ENCODE results near the gene LZTS3. TPM values are rescaled to one million over a fixed set of nuclear protein-coding genes. Genes with fewer than 3 reads are reported as not detected.
"Not testable (repeated sequence)": the region's sequence is repeated elsewhere in the genome, so short reads cannot be mapped to it uniquely, and the experiment has no call there.

The LZTS3 gene
- polyA plus RNA-seq, 3 donors: 0.05 to 0.45 TPM; not detected in 1

DNA sequence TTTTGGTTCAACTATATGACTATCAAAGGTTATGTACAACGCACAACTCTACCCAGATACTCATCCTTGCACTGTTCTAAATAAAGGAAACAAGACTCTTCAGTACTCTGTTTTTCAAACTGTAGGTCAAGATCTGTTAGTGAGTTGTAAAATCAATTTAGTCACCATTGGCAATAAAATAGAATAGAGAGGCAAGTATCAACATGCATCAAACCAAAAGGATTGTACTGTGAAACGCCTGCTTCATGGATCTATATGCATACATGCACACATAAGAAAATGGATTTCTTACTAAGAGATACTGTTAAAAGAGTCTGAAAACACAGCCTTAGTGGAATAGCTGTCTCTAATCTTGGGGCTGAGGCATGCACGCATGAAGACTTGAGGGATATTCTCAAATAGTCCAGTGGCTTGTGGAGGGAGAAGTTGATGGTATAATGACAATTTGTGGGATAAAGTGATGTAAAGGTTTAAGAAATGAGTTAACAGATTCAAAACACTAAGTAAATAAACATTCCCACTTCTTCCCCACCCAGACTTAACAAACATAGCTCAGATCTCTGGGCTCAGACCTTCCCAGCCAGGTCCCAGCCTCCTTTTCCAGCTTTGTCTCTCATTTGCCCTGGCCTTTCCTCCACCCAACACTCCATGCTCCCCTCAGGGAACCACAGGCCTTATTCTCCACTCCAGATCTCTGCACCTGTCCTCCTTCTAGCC is 10.7 kb upstream of the LZTS3 start:
- Histone ChIP-seq H3K9ac (ENCODE audit: insufficient read depth, low read length, poor library complexity, severe bottlenecking) (no peak overlapping the region), H3K27ac (ENCODE audit: low read depth in 1 of 2, low read length in 2 of 2) (no peak overlapping the region), H3K27me3 (ENCODE audit: control insufficient read depth in 2 of 2, insufficient read depth in 2 of 2, low read length in 2 of 2) (no peaks in the 10 kb centered on the region), H4K20me1 (ENCODE audit: insufficient read depth, low read length) (no peaks in the 10 kb centered on the region), H2AFZ (ENCODE audit: insufficient read depth, low read depth, low read length, poor library complexity, severe bottlenecking) (no peak overlapping the region), H3K4me1 (ENCODE audit: control insufficient read depth in 1 of 2, insufficient read depth in 2 of 2, low read length in 2 of 2) (no peaks in the 10 kb centered on the region), H3K4me3 (replicated peaks in 1 of 3; ENCODE audit: low read depth in 2 of 3, low read length in 3 of 3) (no peak overlapping the region), H3K36me3 (replicated peaks in 1 of 2; ENCODE audit: control insufficient read depth in 1 of 2, insufficient read depth in 2 of 2, low read length in 2 of 2) (peaks cover 3 to 4% of the 10 kb centered on the region in 2 donors), H3K9me3 (replicated peaks in 1 of 2; ENCODE audit: control insufficient read depth in 1 of 2, insufficient read depth in 1 of 2, low read length in 2 of 2) (no peaks in the 10 kb centered on the region), H3K79me2 (ENCODE audit: insufficient read depth, low read length) (no peaks in the 10 kb centered on the region), H3K4me2 (replicated peaks; ENCODE audit: extremely low read depth, low read length, poor library complexity, severe bottlenecking) (no peak overlapping the region)
- no CpG with 5 or more reads among the region's 3 CpGs for WGBS (ENCODE audit: insufficient coverage)
- TF ChIP-seq, protein P1, sequence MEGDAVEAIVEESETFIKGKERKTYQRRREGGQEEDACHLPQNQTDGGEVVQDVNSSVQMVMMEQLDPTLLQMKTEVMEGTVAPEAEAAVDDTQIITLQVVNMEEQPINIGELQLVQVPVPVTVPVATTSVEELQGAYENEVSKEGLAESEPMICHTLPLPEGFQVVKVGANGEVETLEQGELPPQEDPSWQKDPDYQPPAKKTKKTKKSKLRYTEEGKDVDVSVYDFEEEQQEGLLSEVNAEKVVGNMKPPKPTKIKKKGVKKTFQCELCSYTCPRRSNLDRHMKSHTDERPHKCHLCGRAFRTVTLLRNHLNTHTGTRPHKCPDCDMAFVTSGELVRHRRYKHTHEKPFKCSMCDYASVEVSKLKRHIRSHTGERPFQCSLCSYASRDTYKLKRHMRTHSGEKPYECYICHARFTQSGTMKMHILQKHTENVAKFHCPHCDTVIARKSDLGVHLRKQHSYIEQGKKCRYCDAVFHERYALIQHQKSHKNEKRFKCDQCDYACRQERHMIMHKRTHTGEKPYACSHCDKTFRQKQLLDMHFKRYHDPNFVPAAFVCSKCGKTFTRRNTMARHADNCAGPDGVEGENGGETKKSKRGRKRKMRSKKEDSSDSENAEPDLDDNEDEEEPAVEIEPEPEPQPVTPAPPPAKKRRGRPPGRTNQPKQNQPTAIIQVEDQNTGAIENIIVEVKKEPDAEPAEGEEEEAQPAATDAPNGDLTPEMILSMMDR (IDR thresholded peaks at IDR 0.05): no peak
- Mint-ChIP-seq H3K27ac (peak overlapping the region in 2 of 7 donors; percentile 7 to 31), H3K36me3 (peaks cover 3 to 10% of the 10 kb centered on the region in 2 donors), H3K27me3 (ENCODE audit: low read depth in 3 of 3) (peaks cover 0 to 2% (median 0%) of the 10 kb centered on the region in 3 donors), H3K4me1 (no peaks in the 10 kb centered on the region), H3K9me3 (no peaks in the 10 kb centered on the region), H3K4me3 (no peak overlapping the region)
- no peak for DNase-seq
- intact Hi-C loops (cut with micrococcal nuclease): no loop called here

GRCh38 chr20:3182429-3182828 is 9.1 kb upstream of the LZTS3 start:
- H3K4me2 ChIP-seq (replicated peaks; ENCODE audit: extremely low read depth, low read length, poor library complexity, severe bottlenecking); H3K4me3 ChIP-seq (replicated peaks in 1 of 3; ENCODE audit: low read depth in 2 of 3, low read length in 3 of 3); H3K36me3 ChIP-seq (replicated peaks in 1 of 2; ENCODE audit: control insufficient read depth in 1 of 2, insufficient read depth in 2 of 2, low read length in 2 of 2); H3K9ac ChIP-seq (ENCODE audit: insufficient read depth, low read length, poor library complexity, severe bottlenecking); H3K36me3 Mint-ChIP-seq; H3K4me1 ChIP-seq (ENCODE audit: control insufficient read depth in 1 of 2, insufficient read depth in 2 of 2, low read length in 2 of 2); H3K79me2 ChIP-seq (ENCODE audit: insufficient read depth, low read length); H3K27me3 ChIP-seq (ENCODE audit: control insufficient read depth in 2 of 2, insufficient read depth in 2 of 2, low read length in 2 of 2); H4K20me1 ChIP-seq (ENCODE audit: insufficient read depth, low read length); H3K4me3 Mint-ChIP-seq; intact Hi-C loops (cut with micrococcal nuclease); H3K4me1 Mint-ChIP-seq; H3K27ac ChIP-seq (ENCODE audit: low read depth in 1 of 2, low read length in 2 of 2); H3K27me3 Mint-ChIP-seq (ENCODE audit: low read depth in 3 of 3); H3K9me3 Mint-ChIP-seq; DNase-seq; H3K9me3 ChIP-seq (replicated peaks in 1 of 2; ENCODE audit: control insufficient read depth in 1 of 2, insufficient read depth in 1 of 2, low read length in 2 of 2); H2AFZ ChIP-seq (ENCODE audit: insufficient read depth, low read depth, low read length, poor library complexity, severe bottlenecking): not testable (repeated sequence)
- 100% methylated on average over 1 of the region's 5 CpGs for WGBS (ENCODE audit: insufficient coverage)
- peak overlapping the region in 1 of 7 donors; percentile 54 for H3K27ac Mint-ChIP-seq
